ENCODE results near the gene AQP2.

AQP2 gene

GRCh38 chr12:49936925-49937324, 13.6 kb upstream of the AQP2 start:
- no peak for TF ChIP-seq TAF1 (IDR thresholded peaks at IDR 0.05; ENCODE audit: borderline replicate concordance, insufficient read depth, low read length)
- no peak for TF ChIP-seq FOXP2 (optimal IDR thresholded peaks at IDR 0.05; ENCODE audit: borderline replicate concordance, extremely low read depth, extremely low read length, insufficient read depth)

DNA sequence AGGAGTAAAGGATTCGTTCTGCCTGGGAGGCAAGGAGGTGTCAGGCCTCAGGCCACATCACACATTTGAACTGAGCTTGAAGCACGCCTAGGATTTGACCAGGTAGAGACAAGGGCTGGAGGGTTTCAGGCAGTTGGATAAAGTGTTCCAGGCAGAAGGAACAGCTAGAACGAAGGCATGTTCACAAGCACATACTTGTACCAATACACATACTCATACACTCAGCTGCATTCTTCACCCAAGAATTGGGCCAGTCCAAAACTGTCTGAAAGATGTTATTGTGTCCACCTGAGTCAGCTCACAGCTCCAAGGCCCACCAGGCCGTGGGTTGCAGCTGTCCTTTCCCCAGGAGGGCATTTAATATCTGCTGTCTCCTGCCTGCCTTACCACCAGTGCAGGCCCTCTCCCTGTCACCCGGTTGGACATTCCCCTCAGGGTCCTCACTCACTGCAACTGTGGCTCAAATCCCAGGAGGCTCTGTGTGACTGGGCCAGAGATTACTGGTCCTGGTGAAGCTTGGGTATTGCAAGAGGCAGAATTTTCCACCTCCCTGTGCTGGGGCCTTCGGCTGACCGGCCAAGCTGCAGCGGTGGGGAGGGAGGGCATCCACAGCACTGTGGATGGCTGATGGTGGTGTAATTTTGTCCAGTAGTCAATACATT, 12.8 kb upstream of the AQP2 start:
- TF ChIP-seq FOXP2 (optimal IDR thresholded peaks at IDR 0.05; ENCODE audit: borderline replicate concordance, extremely low read depth, extremely low read length, insufficient read depth) (no peak), TAF1 (IDR thresholded peaks at IDR 0.05; ENCODE audit: borderline replicate concordance, insufficient read depth, low read length) (no peak), SIN3A (IDR thresholded peaks at IDR 0.05; ENCODE audit: borderline replicate concordance, insufficient read depth, low read length) (no peak), POLR2AphosphoS5 (IDR thresholded peaks at IDR 0.05; ENCODE audit: low read depth, low read length) (no peak)
- TF ChIP-seq, protein P1, sequence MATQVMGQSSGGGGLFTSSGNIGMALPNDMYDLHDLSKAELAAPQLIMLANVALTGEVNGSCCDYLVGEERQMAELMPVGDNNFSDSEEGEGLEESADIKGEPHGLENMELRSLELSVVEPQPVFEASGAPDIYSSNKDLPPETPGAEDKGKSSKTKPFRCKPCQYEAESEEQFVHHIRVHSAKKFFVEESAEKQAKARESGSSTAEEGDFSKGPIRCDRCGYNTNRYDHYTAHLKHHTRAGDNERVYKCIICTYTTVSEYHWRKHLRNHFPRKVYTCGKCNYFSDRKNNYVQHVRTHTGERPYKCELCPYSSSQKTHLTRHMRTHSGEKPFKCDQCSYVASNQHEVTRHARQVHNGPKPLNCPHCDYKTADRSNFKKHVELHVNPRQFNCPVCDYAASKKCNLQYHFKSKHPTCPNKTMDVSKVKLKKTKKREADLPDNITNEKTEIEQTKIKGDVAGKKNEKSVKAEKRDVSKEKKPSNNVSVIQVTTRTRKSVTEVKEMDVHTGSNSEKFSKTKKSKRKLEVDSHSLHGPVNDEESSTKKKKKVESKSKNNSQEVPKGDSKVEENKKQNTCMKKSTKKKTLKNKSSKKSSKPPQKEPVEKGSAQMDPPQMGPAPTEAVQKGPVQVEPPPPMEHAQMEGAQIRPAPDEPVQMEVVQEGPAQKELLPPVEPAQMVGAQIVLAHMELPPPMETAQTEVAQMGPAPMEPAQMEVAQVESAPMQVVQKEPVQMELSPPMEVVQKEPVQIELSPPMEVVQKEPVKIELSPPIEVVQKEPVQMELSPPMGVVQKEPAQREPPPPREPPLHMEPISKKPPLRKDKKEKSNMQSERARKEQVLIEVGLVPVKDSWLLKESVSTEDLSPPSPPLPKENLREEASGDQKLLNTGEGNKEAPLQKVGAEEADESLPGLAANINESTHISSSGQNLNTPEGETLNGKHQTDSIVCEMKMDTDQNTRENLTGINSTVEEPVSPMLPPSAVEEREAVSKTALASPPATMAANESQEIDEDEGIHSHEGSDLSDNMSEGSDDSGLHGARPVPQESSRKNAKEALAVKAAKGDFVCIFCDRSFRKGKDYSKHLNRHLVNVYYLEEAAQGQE (IDR thresholded peaks at IDR 0.05; ENCODE audit: insufficient read depth in 1 of 2, low read depth in 2 of 2, low read length in 2 of 2) = no peak

GRCh38 chr12:49939307-49939706, 11.2 kb upstream of the AQP2 start:
- TF ChIP-seq SIN3A (IDR thresholded peaks at IDR 0.05; ENCODE audit: borderline replicate concordance, insufficient read depth, low read length) (no peak), FOXP2 (optimal IDR thresholded peaks at IDR 0.05; ENCODE audit: borderline replicate concordance, extremely low read depth, extremely low read length, insufficient read depth) (no peak), POLR2AphosphoS5 (IDR thresholded peaks at IDR 0.05; ENCODE audit: low read depth, low read length) (no peak), TAF1 (IDR thresholded peaks at IDR 0.05; ENCODE audit: borderline replicate concordance, insufficient read depth, low read length) (no peak)
- TF ChIP-seq, protein P1 (IDR thresholded peaks at IDR 0.05; ENCODE audit: insufficient read depth in 1 of 2, low read depth in 2 of 2, low read length in 2 of 2) = no peak

DNA sequence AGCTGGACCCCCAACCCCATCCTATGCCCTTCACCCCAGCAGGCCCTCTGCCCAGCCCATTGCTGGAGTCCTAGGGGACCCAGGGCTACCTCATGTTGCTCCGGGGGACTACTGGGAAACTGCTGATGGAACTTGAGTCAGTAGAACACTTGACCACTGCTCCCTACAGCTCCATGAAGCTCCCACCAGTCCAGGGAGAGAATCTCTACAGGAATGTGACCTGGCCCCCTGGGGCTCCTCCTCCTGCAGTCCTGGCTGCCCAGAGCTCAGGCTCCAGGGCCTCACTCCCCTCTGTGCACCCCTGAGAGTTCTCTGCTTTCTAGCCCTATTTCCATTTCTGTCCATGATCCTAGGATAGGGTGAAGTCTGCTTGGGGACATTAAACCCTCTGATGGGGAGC, 10.8 kb upstream of the AQP2 start:
- TF ChIP-seq SIN3A (IDR thresholded peaks at IDR 0.05; ENCODE audit: borderline replicate concordance, insufficient read depth, low read length) (no peak), TAF1 (IDR thresholded peaks at IDR 0.05; ENCODE audit: borderline replicate concordance, insufficient read depth, low read length) (no peak), FOXP2 (optimal IDR thresholded peaks at IDR 0.05; ENCODE audit: borderline replicate concordance, extremely low read depth, extremely low read length, insufficient read depth) (no peak), POLR2AphosphoS5 (IDR thresholded peaks at IDR 0.05; ENCODE audit: low read depth, low read length) (no peak)
- TF ChIP-seq, protein P1 (IDR thresholded peaks at IDR 0.05; ENCODE audit: insufficient read depth in 1 of 2, low read depth in 2 of 2, low read length in 2 of 2) = no peak

DNA sequence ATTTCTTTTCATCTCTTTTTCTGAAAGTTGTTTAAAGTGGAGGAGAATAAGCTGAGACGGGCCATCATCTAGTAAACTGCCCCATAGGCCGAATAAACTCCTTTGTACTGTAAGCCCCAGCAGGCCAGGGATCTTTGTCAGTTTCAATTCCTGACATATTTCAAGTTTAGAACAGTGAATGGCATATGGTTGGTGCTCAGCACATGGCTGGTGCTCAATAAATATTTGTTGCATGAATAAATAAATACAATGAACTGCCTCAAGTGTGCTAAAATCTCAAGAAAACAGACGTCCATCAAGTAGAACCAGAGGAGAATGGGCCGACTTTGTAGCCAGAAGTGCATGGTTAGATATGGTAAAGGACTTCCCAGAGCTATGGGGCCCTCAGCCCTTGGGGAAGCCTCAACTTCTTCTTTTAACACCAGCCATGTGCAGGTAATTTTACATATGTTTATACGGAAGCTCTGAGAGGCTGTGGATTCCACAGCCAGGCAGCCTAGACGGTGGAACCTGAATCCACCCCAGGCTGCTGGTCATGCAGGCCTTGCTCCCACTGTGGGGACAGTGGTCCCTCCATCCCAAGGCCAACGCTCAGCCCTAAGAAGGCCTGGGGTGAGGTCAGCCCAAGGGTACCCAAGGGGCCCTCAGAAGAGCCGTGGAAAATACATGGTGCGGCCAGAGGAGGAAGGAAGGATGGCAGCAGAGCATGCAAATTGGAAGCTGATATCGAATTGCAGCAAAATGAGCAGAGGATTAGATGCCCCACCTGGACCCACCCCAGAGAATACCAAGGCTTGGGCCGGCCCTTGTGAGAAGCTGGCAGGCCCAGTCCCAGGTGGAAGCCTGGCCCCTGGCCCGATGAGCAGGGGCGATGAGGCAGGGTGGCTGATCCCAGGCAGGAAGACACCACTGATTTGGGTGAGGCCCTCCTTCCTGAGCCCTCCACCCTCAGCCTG, 8.7 kb upstream of the AQP2 start:
- no peak for TF ChIP-seq SIN3A (IDR thresholded peaks at IDR 0.05; ENCODE audit: borderline replicate concordance, insufficient read depth, low read length)
- no peak for TF ChIP-seq TAF1 (IDR thresholded peaks at IDR 0.05; ENCODE audit: borderline replicate concordance, insufficient read depth, low read length)
- TF ChIP-seq POLR2AphosphoS5 (IDR thresholded peaks at IDR 0.05; ENCODE audit: low read depth, low read length) = no peak
- no peak for TF ChIP-seq FOXP2 (optimal IDR thresholded peaks at IDR 0.05; ENCODE audit: borderline replicate concordance, extremely low read depth, extremely low read length, insufficient read depth)
- TF ChIP-seq, protein P1 (IDR thresholded peaks at IDR 0.05; ENCODE audit: insufficient read depth in 1 of 2, low read depth in 2 of 2, low read length in 2 of 2) = no peak

All from PFSK-1 (cell line).